Parathyroid adenoma (tissue), 2 donors: ENCODE data around the gene B3GALT6.

Source experiments
- H2AFZ ChIP-seq: fragments of 300-600 bp; sonication (generic); one replicate; pipeline ENCODE4 v1.7.0; 2017; ENCODE audit warnings: antibody characterized with exemption, mild to moderate bottlenecking
- H3K27ac ChIP-seq: fragments of 300-600 bp; sonication (generic); one replicate; pipeline ENCODE4 v1.7.0; 2017
- H3K27me3 ChIP-seq: fragments of 300-600 bp; sonication (generic); one replicate; pipeline ENCODE4 v1.7.0; 2017; ENCODE audit warnings: low read length; ENCODE audit not compliant: control insufficient read depth, insufficient read depth
- H3K36me3 ChIP-seq: fragments of 300-600 bp; sonication (generic); one replicate; pipeline ENCODE4 v1.7.0; 2017; ENCODE audit warnings: low read length; ENCODE audit not compliant: control insufficient read depth, insufficient read depth
- H3K4me1 ChIP-seq: fragments of 300-600 bp; sonication (generic); one replicate; pipeline ENCODE4 v1.7.0; 2017; ENCODE audit warnings: control low read depth
- H3K4me2 ChIP-seq: fragments of 300-600 bp; sonication (generic); one replicate; pipeline ENCODE4 v1.7.0; 2017; ENCODE audit warnings: low read length
- H3K4me3 ChIP-seq: fragments of 300-600 bp; sonication (generic); one replicate; pipeline ENCODE4 v1.7.0; 2017; ENCODE audit warnings: low read depth, low read length
- H3K79me2 ChIP-seq: fragments of 300-600 bp; sonication (generic); one replicate; pipeline ENCODE4 v1.7.0; 2017; ENCODE audit warnings: control low read depth
- H3K9ac ChIP-seq: fragments of 300-600 bp; sonication (generic); one replicate; pipeline ENCODE4 v1.7.0; 2017; ENCODE audit warnings: mild to moderate bottlenecking
- H3K9me3 ChIP-seq: fragments of 300-600 bp; sonication (generic); one replicate; pipeline ENCODE4 v1.7.0; 2017; ENCODE audit warnings: low read length; ENCODE audit not compliant: control insufficient read depth
- TF ChIP-seq, protein P1 (sequence below): fragments of 300-600 bp; sonication (generic); IDR thresholded peaks from one replicate; pipeline ENCODE4 v1.7.0; 2017; ENCODE audit warnings: antibody characterized with exemption, mild to moderate bottlenecking
- donor health status: primary hyperparathyroidism.

The B3GALT6 gene

DNA sequence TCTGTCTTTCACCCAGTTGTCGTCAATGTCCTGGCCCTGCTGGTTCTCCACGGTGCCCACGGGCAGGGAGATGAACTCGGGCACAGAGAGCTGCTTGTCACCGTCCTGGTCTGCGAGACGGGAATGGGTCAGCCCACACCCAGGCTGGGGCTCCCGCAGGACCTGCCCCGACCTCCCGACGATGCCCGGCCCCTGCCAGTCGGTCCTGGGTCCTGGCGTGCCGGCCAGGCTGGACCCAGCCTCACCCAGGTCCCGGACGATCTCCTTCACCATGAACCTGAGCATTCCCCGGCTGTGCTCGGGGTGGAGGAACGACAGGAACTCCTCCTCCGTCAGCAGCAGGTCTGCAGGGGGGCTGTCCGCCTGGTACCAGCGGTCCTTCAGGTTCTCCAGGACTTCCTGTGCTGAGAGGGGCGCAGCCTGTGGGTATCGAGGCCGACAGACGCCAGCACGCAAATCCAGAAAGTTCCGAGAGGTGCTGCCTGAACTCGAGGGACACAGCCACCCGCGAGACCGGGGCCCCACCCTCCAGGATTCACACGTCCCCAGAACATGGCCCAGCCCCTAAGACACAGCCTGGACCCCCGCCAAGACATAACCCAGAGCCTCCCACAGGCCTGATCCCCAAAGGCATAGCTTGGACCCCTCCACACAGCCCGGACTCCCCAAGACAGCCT, 13.4 kb upstream of the B3GALT6 start:
- Histone ChIP-seq H3K27me3 (no peaks in the 10 kb centered on the region), H3K9ac (no peak overlapping the region), H3K4me1 (no peaks in the 10 kb centered on the region), H3K4me3 (no peak overlapping the region), H2AFZ (no peak overlapping the region), H3K79me2 (no peaks in the 10 kb centered on the region), H3K4me2 (no peak overlapping the region), H3K36me3 (no peaks in the 10 kb centered on the region), H3K9me3 (no peaks in the 10 kb centered on the region), H3K27ac (no peak overlapping the region)
- TF ChIP-seq, protein P1, sequence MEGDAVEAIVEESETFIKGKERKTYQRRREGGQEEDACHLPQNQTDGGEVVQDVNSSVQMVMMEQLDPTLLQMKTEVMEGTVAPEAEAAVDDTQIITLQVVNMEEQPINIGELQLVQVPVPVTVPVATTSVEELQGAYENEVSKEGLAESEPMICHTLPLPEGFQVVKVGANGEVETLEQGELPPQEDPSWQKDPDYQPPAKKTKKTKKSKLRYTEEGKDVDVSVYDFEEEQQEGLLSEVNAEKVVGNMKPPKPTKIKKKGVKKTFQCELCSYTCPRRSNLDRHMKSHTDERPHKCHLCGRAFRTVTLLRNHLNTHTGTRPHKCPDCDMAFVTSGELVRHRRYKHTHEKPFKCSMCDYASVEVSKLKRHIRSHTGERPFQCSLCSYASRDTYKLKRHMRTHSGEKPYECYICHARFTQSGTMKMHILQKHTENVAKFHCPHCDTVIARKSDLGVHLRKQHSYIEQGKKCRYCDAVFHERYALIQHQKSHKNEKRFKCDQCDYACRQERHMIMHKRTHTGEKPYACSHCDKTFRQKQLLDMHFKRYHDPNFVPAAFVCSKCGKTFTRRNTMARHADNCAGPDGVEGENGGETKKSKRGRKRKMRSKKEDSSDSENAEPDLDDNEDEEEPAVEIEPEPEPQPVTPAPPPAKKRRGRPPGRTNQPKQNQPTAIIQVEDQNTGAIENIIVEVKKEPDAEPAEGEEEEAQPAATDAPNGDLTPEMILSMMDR = no peak

DNA sequence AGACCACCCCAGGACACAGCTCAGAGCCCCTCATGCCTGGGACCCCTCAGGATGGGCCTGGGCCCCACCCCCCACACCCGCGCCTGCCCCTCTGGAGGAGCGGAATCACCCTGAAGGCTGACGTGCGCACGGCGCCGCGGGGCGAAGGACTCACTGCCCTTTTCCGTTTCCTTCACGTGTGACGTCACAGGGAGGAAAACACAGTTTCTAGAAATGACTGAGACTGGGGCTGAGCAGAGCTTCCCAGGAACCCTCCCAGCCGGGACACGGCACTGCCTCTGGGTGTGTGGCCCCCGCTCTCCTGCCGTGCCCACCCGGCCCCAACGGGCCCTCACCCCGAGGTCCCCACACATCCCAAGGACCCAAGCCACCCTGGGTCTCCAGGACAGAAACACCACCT, 12.7 kb upstream of the B3GALT6 start:
- H2AFZ ChIP-seq = no peak overlapping the region
- no peaks in the 10 kb centered on the region for H3K79me2 ChIP-seq
- H3K4me3 ChIP-seq = no peak overlapping the region
- H3K36me3 ChIP-seq = no peaks in the 10 kb centered on the region
- no peak overlapping the region for H3K27ac ChIP-seq
- no peaks in the 10 kb centered on the region for H3K9me3 ChIP-seq
- no peak overlapping the region for H3K9ac ChIP-seq
- no peaks in the 10 kb centered on the region for H3K4me1 ChIP-seq
- H3K27me3 ChIP-seq = no peaks in the 10 kb centered on the region
- no peak overlapping the region for H3K4me2 ChIP-seq
- TF ChIP-seq, protein P1 = no peak

DNA sequence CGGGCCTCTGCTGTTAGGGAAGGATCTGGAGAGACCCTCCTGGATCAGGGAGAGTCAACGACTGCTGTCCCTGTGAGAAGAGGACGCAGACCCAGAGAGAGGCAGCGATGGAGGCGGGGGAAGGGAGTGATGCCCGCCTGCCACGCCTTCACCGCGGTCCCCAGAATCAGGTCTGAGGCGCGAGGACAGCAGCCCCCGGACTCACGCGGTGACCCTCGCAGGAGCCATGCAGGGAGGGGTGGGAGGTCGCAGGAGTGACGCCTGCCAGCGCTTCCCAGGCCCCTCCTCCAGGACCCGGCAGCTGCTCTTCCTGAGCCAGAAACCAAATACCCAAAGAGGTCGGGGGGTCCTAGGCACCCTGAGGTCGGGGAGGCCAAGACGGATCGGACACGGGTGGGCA, 11.8 kb upstream of the B3GALT6 start:
- no peaks in the 10 kb centered on the region for H3K27me3 ChIP-seq
- no peak overlapping the region for H3K9ac ChIP-seq
- H3K4me2 ChIP-seq = no peak overlapping the region
- H3K4me3 ChIP-seq = no peak overlapping the region
- no peak overlapping the region for H3K27ac ChIP-seq
- no peaks in the 10 kb centered on the region for H3K9me3 ChIP-seq
- H3K79me2 ChIP-seq = no peaks in the 10 kb centered on the region
- no peaks in the 10 kb centered on the region for H3K4me1 ChIP-seq
- no peak overlapping the region for H2AFZ ChIP-seq
- TF ChIP-seq, protein P1 = no peak
- no peaks in the 10 kb centered on the region for H3K36me3 ChIP-seq

DNA sequence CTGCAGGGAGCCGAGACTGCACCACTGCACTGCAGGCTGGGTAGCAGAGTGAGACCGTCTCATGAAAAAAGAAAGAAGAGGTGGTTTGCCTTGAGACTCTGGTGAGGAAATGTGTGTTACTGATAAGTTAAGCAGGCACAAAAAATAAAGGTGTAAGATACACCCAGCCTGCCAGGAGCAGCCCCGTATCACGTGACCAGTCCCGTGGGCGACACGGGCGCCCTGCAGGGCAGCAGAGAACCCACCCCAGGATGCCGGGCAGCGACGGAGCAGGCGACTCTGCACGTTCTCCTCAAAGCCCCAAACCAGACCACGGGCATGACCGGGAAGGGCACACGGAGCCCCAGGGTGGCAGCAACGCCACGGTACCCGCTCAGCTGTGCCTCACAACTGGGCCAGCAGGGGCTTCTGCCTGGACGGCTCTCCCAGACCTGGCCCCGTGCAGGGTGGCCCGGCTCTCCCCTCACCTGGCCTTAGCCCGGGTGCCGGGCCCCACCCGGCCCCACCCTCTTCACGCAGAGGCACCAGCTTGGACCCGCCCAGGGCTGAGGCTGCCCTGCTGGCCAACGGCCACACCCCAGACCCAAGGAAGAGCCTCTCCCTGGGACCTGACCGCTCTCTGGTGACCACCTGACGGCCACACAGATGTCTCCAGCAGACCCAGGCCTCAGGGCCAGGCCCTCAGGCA, 10.0 kb upstream of the B3GALT6 start:
- no peaks in the 10 kb centered on the region for H3K4me1 ChIP-seq
- no peaks in the 10 kb centered on the region for H3K79me2 ChIP-seq
- H3K9ac ChIP-seq = no peak overlapping the region
- H3K4me3 ChIP-seq = no peak overlapping the region
- H3K27me3 ChIP-seq = no peaks in the 10 kb centered on the region
- no peak overlapping the region for H3K4me2 ChIP-seq
- no peaks in the 10 kb centered on the region for H3K36me3 ChIP-seq
- H3K27ac ChIP-seq = no peak overlapping the region
- no peaks in the 10 kb centered on the region for H3K9me3 ChIP-seq
- no peak overlapping the region for H2AFZ ChIP-seq
- TF ChIP-seq, protein P1 = no peak
